Trophoblast cell (in vitro differentiated cells and primary cell): ENCODE measurements around the gene ZAR1.
A peak's percentile ranks its signal among the peaks of the same experiment; 100 is the strongest.

Source experiments
- DNase-seq, 2 donors: peaks; one replicate each; pipeline ENCODE4 v3.0.0-alpha.2; 2016
- H2AFZ ChIP-seq: 2 replicates; pipeline ENCODE4 v1.6.1; 2013; ENCODE audit warnings: low read length, moderate library complexity, mild to moderate bottlenecking; ENCODE audit not compliant: insufficient read depth, poor library complexity
- H2AK5ac ChIP-seq: 2 replicates; pipeline ENCODE4 v1.6.1; 2013; ENCODE audit warnings: mild to moderate bottlenecking, low read length
- H2BK120ac ChIP-seq: 2 replicates; pipeline ENCODE4 v1.6.1; 2013; ENCODE audit warnings: low read length, mild to moderate bottlenecking, moderate library complexity; ENCODE audit not compliant: insufficient read depth, poor library complexity
- H2BK12ac ChIP-seq: 2 replicates; pipeline ENCODE4 v1.6.1; 2013; ENCODE audit warnings: mild to moderate bottlenecking, low read length, moderate library complexity
- H2BK5ac ChIP-seq: 2 replicates; pipeline ENCODE4 v1.6.1; 2013; ENCODE audit warnings: low read length, low read depth, moderate library complexity, mild to moderate bottlenecking; ENCODE audit not compliant: poor library complexity
- H3K14ac ChIP-seq: 2 replicates; pipeline ENCODE4 v1.6.1; 2013; ENCODE audit warnings: mild to moderate bottlenecking, low read length
- H3K18ac ChIP-seq: 2 replicates; pipeline ENCODE4 v1.6.1; 2013; ENCODE audit warnings: mild to moderate bottlenecking, low read length
- H3K23ac ChIP-seq: 2 replicates; pipeline ENCODE4 v1.6.1; 2013; ENCODE audit warnings: low read length
- H3K27ac ChIP-seq: 2 replicates; pipeline ENCODE4 v1.5.1; 2013; ENCODE audit warnings: low read depth, mild to moderate bottlenecking, inconsistent platforms, low read length, moderate library complexity
- H3K27me3 ChIP-seq: 2 replicates; pipeline ENCODE4 v1.6.1; 2013; ENCODE audit warnings: inconsistent platforms, mild to moderate bottlenecking, low read length, moderate library complexity; ENCODE audit not compliant: insufficient read depth
- H3K36me3 ChIP-seq, 2 experiments: 1 replicate in 1 of 2; 2 replicates in 1 of 2; pipeline ENCODE4 v1.6.1; 2013; ENCODE audit warnings: low read length in 2 of 2, mild to moderate bottlenecking in 2 of 2, moderate library complexity in 1 of 2; ENCODE audit not compliant: insufficient read depth in 2 of 2, control insufficient read depth in 1 of 2
- H3K4ac ChIP-seq: 2 replicates; pipeline ENCODE4 v1.6.1; 2013; ENCODE audit warnings: low read depth, mild to moderate bottlenecking, low read length, moderate library complexity
- H3K4me1 ChIP-seq, 2 experiments: 1 replicate in 1 of 2; 2 replicates in 1 of 2; pipeline ENCODE4 v1.6.1; 2013; ENCODE audit warnings: low read length in 2 of 2, mild to moderate bottlenecking in 2 of 2, moderate library complexity in 1 of 2; ENCODE audit not compliant: insufficient read depth in 2 of 2, control insufficient read depth in 1 of 2
- H3K4me2 ChIP-seq: 2 replicates; pipeline ENCODE4 v1.6.1; 2013; ENCODE audit warnings: inconsistent platforms, mild to moderate bottlenecking, low read length, moderate library complexity
- H3K4me3 ChIP-seq: 2 replicates; pipeline ENCODE4 v1.5.1; 2013; ENCODE audit warnings: mild to moderate bottlenecking, low read depth, low read length, inconsistent platforms
- H3K79me1 ChIP-seq: one replicate; pipeline ENCODE4 v1.6.1; 2013; ENCODE audit warnings: low read length
- H3K79me2 ChIP-seq: 2 replicates; pipeline ENCODE4 v1.6.1; 2013; ENCODE audit warnings: low read length, mild to moderate bottlenecking; ENCODE audit not compliant: control insufficient read depth, insufficient read depth, poor library complexity
- H3K9ac ChIP-seq: 2 replicates; pipeline ENCODE4 v1.6.1; 2013; ENCODE audit warnings: mild to moderate bottlenecking, low read length
- H3K9me3 ChIP-seq: 2 replicates; pipeline ENCODE4 v1.6.1; 2013; ENCODE audit warnings: low read depth, mild to moderate bottlenecking, control low read depth, inconsistent platforms, low read length; ENCODE audit not compliant: insufficient read depth
- H4K12ac ChIP-seq: 2 replicates; pipeline ENCODE4 v1.6.1; 2013; ENCODE audit warnings: low read depth, mild to moderate bottlenecking, low read length, moderate library complexity
- H4K8ac ChIP-seq: 2 replicates; pipeline ENCODE4 v1.6.1; 2013; ENCODE audit warnings: low read depth, mild to moderate bottlenecking, low read length, moderate library complexity
- H4K91ac ChIP-seq: one replicate; pipeline ENCODE4 v1.6.1; 2013; ENCODE audit warnings: low read depth, mild to moderate bottlenecking, low read length, moderate library complexity
- WGBS: extraction: QIAGEN DNeasy Blood & Tissue Kit; methylation state at CpG from one replicate; pipeline ENCODE4 v1.1.7; 2013; ENCODE audit warnings: missing lambda C conversion rate; ENCODE audit not compliant: insufficient read length, insufficient coverage; ENCODE audit errors: extremely low coverage; 5-methylcytosine and 5-hydroxymethylcytosine counted together

The ZAR1 gene

GRCh38 chr4:48504026-48504330 lies 13.9 kb downstream of the ZAR1 start:
- Histone ChIP-seq H4K91ac (no peak overlapping the region), H4K8ac (no peak overlapping the region), H3K18ac (no peak overlapping the region), H3K79me1 (no peaks in the 10 kb centered on the region), H3K4ac (no peak overlapping the region), H2AK5ac (no peak overlapping the region), H3K23ac (no peak overlapping the region), H2BK120ac (no peak overlapping the region), H2BK5ac (no peak overlapping the region), H4K12ac (no peak overlapping the region), H3K36me3 (peaks cover 3 to 6% of the 10 kb centered on the region in 2 experiments), H3K4me3 (no peak overlapping the region), H3K4me1 (no peaks in the 10 kb centered on the region), H2AFZ (no peak overlapping the region), H2BK12ac (no peak overlapping the region), H3K9ac (no peak overlapping the region), H3K9me3 (no peaks in the 10 kb centered on the region), H3K14ac (no peak overlapping the region), H3K27me3 (no peaks in the 10 kb centered on the region), H3K4me2 (no peak overlapping the region), H3K27ac (no peak overlapping the region), H3K79me2 (no peaks in the 10 kb centered on the region)
- WGBS: no CpG with 5 or more reads among the region's 2 CpGs
- DNase-seq: no peak

DNA sequence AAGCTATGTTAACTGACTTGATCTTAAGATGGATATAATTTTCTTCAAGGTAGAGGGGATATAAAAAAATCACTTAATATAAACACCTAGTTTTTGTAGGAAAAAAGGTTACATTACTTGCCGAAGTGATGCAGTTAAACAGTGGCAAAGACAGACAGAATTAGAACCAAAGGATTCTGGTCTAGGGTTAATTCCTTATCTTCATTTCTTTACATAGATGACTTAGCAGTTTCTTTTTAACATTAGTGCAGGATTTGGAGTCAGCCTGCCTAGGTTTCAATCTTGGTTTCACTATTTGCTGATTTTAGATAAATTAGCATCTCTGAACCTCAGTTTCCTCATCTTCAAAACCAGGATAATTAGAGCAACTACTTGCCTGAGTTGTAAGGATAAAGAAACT lies 14.3 kb downstream of the ZAR1 start:
- Histone ChIP-seq H3K4ac (no peak overlapping the region), H2AFZ (no peak overlapping the region), H2BK120ac (no peak overlapping the region), H4K91ac (no peak overlapping the region), H3K23ac (no peak overlapping the region), H3K79me1 (no peaks in the 10 kb centered on the region), H3K4me3 (no peak overlapping the region), H3K9me3 (no peaks in the 10 kb centered on the region), H2AK5ac (no peak overlapping the region), H4K8ac (no peak overlapping the region), H4K12ac (no peak overlapping the region), H3K4me2 (no peak overlapping the region), H3K14ac (no peak overlapping the region), H2BK5ac (no peak overlapping the region), H3K4me1 (no peaks in the 10 kb centered on the region), H3K18ac (no peak overlapping the region), H3K9ac (no peak overlapping the region), H3K27ac (no peak overlapping the region), H2BK12ac (no peak overlapping the region), H3K36me3 (peaks cover 3 to 6% of the 10 kb centered on the region in 2 experiments), H3K27me3 (no peaks in the 10 kb centered on the region), H3K79me2 (no peaks in the 10 kb centered on the region)
- no peak for DNase-seq
- WGBS: no CpG with 5 or more reads among the region's 1 CpG

DNA sequence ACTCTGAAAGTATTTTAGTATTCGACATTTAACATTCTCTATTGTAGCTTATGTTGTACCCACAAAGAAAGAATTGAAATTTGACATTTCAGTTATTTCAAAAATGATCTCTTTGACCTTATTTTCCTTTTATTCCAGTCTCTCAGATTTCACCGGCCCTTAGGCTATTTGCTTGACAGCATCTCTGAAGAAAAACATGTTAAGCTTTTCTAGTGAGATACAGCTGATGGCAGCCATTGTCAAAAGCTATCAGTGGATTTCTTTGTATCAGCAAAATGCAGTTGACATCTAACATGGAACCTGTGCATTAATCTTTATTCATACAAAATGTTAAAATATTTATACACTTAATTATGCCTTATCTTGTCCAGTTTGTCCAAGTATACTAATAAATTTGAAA lies 16.7 kb downstream of the ZAR1 start:
- no peaks in the 10 kb centered on the region for H3K79me1 ChIP-seq
- no peak overlapping the region for H2BK120ac ChIP-seq
- no peaks in the 10 kb centered on the region for H3K4me1 ChIP-seq

DNA sequence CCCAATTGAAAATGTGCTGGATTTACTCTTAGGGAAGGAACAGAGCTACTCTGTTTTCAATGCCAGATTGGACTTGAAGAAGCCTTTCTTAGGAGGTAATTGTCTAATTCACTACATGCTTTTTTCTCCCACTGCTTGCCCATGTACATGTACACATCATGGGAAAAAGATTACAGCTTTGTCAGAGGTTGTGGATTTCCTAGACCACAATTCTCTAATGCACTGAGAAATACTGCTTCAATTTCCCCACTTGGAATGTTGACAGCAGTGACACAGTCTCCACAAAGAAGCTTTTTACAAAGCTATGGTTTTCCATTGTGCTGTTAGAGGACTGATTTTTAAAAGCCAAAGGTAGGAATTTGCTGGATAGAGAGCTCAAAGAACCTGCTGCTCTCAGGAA lies 19.5 kb downstream of the ZAR1 start:
- Histone ChIP-seq H3K36me3 (peaks cover 2 to 13% of the 10 kb centered on the region in 2 experiments), H3K9ac (no peak overlapping the region), H4K8ac (no peak overlapping the region), H3K14ac (no peak overlapping the region), H3K27me3 (no peaks in the 10 kb centered on the region), H3K4me2 (no peak overlapping the region), H3K27ac (no peak overlapping the region), H3K18ac (no peak overlapping the region), H3K4me3 (no peak overlapping the region), H2BK5ac (no peak overlapping the region), H2BK120ac (no peak overlapping the region), H3K4me1 (no peaks in the 10 kb centered on the region), H4K91ac (no peak overlapping the region), H3K79me1 (no peaks in the 10 kb centered on the region), H2BK12ac (no peak overlapping the region), H4K12ac (no peak overlapping the region), H2AK5ac (no peak overlapping the region), H3K9me3 (no peaks in the 10 kb centered on the region), H3K79me2 (no peaks in the 10 kb centered on the region), H3K4ac (no peak overlapping the region), H3K23ac (no peak overlapping the region), H2AFZ (no peak overlapping the region)
- no peak for DNase-seq

More for the DNA sequence above, 16.7 kb downstream of the ZAR1 start:
- no peak overlapping the region for H4K91ac ChIP-seq
- H3K27me3 ChIP-seq: no peaks in the 10 kb centered on the region
- no peak overlapping the region for H3K18ac ChIP-seq
- H3K79me2 ChIP-seq: no peaks in the 10 kb centered on the region
- no peak overlapping the region for H3K27ac ChIP-seq
- H3K14ac ChIP-seq: no peak overlapping the region
- no peak overlapping the region for H3K9ac ChIP-seq
- H3K23ac ChIP-seq: no peak overlapping the region
- H3K4ac ChIP-seq: no peak overlapping the region
- H4K8ac ChIP-seq: no peak overlapping the region
- H2AFZ ChIP-seq: no peak overlapping the region
- no peak overlapping the region for H3K4me2 ChIP-seq
- no peak overlapping the region for H4K12ac ChIP-seq
- WGBS: no CpG with 5 or more reads among the region's 2 CpGs
- H3K9me3 ChIP-seq: no peaks in the 10 kb centered on the region
- no peak overlapping the region for H2BK5ac ChIP-seq
- peaks cover 0 to 9% of the 10 kb centered on the region in 2 experiments for H3K36me3 ChIP-seq
- no peak overlapping the region for H2BK12ac ChIP-seq
- no peak overlapping the region for H2AK5ac ChIP-seq
- no peak overlapping the region for H3K4me3 ChIP-seq
- peak in 1 of 2 donors; percentile 16 for DNase-seq
